Stimulated activated memory B cell treated with anti-CD40 and anti-IgM and Interleukin-4, amounts not matched to agents 10 μg/mL and 1 μg/mL and 100 μg/mL, for 72 hours (primary cell): Measurements from ENCODE around the gene LRRC17.

Experiments
- ATAC-seq: fragments of 150-1000 bp; cut with Tn5 transposase; 2 replicates; pipeline ENCODE4 v1.10.0; 2021
- H3K27ac Mint-ChIP-seq: one replicate; pipeline ENCODE4 v1.8.0; 2022; ENCODE audit warnings: mild to moderate bottlenecking, mixed read lengths
- H3K27me3 Mint-ChIP-seq: one replicate; pipeline ENCODE4 v1.8.0; 2022; ENCODE audit warnings: mixed read lengths
- H3K36me3 Mint-ChIP-seq: one replicate; pipeline ENCODE4 v1.8.0; 2022; ENCODE audit warnings: mixed read lengths
- H3K4me1 Mint-ChIP-seq: one replicate; pipeline ENCODE4 v1.8.0; 2022; ENCODE audit warnings: mixed read lengths
- H3K4me3 Mint-ChIP-seq: one replicate; pipeline ENCODE4 v1.8.0; 2022; ENCODE audit warnings: mild to moderate bottlenecking, moderate library complexity, mixed read lengths
- H3K9me3 Mint-ChIP-seq: one replicate; pipeline ENCODE4 v1.8.0; 2022; ENCODE audit warnings: mixed read lengths

The LRRC17 gene

GRCh38 chr7:102917436-102918353, 4.9 kb downstream of the LRRC17 start:
- Mint-ChIP-seq H3K27me3 (no peaks in the 10 kb centered on the region), H3K36me3 (peaks cover 1% of the 10 kb centered on the region), H3K4me1 (no peaks in the 10 kb centered on the region), H3K27ac (no peak overlapping the region), H3K4me3 (no peak overlapping the region), H3K9me3 (no peaks in the 10 kb centered on the region)
- no peak for ATAC-seq

DNA sequence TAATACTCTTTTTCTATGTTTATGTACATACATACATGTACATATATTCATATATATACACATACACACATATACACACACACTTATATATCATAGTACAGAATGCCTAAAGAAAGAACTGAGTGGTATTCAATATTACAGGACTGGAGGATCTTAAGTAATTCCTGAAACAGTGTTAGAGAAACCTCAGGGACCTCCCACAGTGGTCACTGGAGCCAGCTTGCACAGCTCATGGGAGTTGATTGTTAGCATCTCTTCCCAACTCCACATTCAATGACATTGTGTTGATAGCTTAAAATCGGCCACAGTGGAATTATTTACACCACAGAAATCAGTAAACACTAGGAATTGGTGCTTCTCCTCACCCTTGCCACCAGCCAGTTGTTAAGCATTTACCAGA, 6.0 kb downstream of the LRRC17 start:
- ATAC-seq, result no peak
- Mint-ChIP-seq H3K9me3 (no peaks in the 10 kb centered on the region), H3K27me3 (no peaks in the 10 kb centered on the region), H3K36me3 (no peaks in the 10 kb centered on the region), H3K4me1 (no peaks in the 10 kb centered on the region), H3K4me3 (no peak overlapping the region), H3K27ac (no peak overlapping the region)

GRCh38 chr7:102925976-102926782, 13.4 kb downstream of the LRRC17 start:
- H3K27me3 Mint-ChIP-seq, result no peaks in the 10 kb centered on the region
- ATAC-seq, result no peak
- H3K36me3 Mint-ChIP-seq, result no peaks in the 10 kb centered on the region
- no peaks in the 10 kb centered on the region for H3K4me1 Mint-ChIP-seq
- no peak overlapping the region for H3K27ac Mint-ChIP-seq
- no peaks in the 10 kb centered on the region for H3K9me3 Mint-ChIP-seq
- no peak overlapping the region for H3K4me3 Mint-ChIP-seq

DNA sequence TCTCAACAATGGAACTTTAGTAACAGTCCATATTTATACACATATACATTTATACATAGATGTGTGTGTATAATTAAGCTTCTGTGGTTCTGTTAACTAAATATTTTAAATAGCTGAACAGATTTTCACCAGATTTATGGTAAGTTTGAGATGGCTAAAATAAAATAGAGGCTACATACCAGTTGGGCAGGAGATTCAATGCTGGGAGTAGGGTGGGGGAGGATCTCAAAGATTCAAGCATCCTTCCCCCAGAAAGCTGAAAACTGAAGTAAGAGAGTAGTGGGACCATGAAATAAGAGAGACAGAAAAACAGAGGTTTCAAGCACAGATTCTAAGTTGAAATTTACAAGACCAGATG, 14.0 kb downstream of the LRRC17 start:
- ATAC-seq, result no peak
- H3K27me3 Mint-ChIP-seq, result no peaks in the 10 kb centered on the region
- H3K36me3 Mint-ChIP-seq, result no peaks in the 10 kb centered on the region
- H3K4me1 Mint-ChIP-seq, result no peaks in the 10 kb centered on the region
- H3K9me3 Mint-ChIP-seq, result no peaks in the 10 kb centered on the region
- H3K27ac Mint-ChIP-seq, result no peak overlapping the region
- H3K4me3 Mint-ChIP-seq, result no peak overlapping the region

- H3K4me3 Mint-ChIP-seq, result no peak overlapping the region
- H3K36me3 Mint-ChIP-seq, result no peaks in the 10 kb centered on the region
- peaks cover under 1% of the 10 kb centered on the region for H3K4me1 Mint-ChIP-seq
- no peak for ATAC-seq
- no peaks in the 10 kb centered on the region for H3K27me3 Mint-ChIP-seq
- no peak overlapping the region for H3K27ac Mint-ChIP-seq
- no peaks in the 10 kb centered on the region for H3K9me3 Mint-ChIP-seq
Measured at GRCh38 chr7:102927312-102927933, 14.6 kb downstream of the LRRC17 start.

DNA sequence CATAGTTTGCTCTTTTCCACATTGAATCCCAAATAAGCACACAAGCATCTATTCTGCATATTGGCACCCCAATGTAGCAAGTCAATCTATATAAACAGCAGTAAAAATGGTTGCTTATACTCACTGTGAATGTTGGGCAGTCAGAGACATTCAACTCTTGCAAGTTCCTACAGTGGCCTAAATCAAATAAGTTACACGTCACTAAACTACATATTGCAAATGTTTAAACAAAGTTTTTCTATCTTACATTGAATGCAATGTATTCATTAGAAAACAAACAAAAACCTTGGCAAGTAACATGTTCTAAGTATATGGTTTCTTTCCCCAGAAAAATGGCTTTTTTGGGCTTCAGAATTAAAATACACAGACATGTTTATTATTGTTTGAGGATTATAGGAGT, 19.0 kb downstream of the LRRC17 start:
- no peaks in the 10 kb centered on the region for H3K36me3 Mint-ChIP-seq
- no peaks in the 10 kb centered on the region for H3K27me3 Mint-ChIP-seq
- no peak for ATAC-seq
- peaks cover 7% of the 10 kb centered on the region for H3K4me1 Mint-ChIP-seq
- H3K4me3 Mint-ChIP-seq, result no peak overlapping the region
- no peak overlapping the region for H3K27ac Mint-ChIP-seq
- no peaks in the 10 kb centered on the region for H3K9me3 Mint-ChIP-seq

- ATAC-seq, result no peak
Measured at GRCh38 chr7:102933763-102934162, 21.0 kb downstream of the LRRC17 start.

GRCh38 chr7:102934239-102934638, 21.4 kb downstream of the LRRC17 start:
- Mint-ChIP-seq H3K4me3 (no peak overlapping the region), H3K9me3 (no peaks in the 10 kb centered on the region), H3K36me3 (no peaks in the 10 kb centered on the region), H3K27me3 (no peaks in the 10 kb centered on the region), H3K4me1 (peaks cover 7% of the 10 kb centered on the region), H3K27ac (no peak overlapping the region)
- ATAC-seq, result no peak

More at GRCh38 chr7:102933763-102934162, 21.0 kb downstream of the LRRC17 start:
- H3K4me1 Mint-ChIP-seq, result peaks cover 7% of the 10 kb centered on the region
- H3K27ac Mint-ChIP-seq, result no peak overlapping the region
- H3K36me3 Mint-ChIP-seq, result no peaks in the 10 kb centered on the region
- H3K9me3 Mint-ChIP-seq, result no peaks in the 10 kb centered on the region
- H3K4me3 Mint-ChIP-seq, result no peak overlapping the region
- no peaks in the 10 kb centered on the region for H3K27me3 Mint-ChIP-seq

- no peak for ATAC-seq
Measured at GRCh38 chr7:102934701-102935100, 21.9 kb downstream of the LRRC17 start.

GRCh38 chr7:102935450-102936115, 22.8 kb downstream of the LRRC17 start:
- no peak overlapping the region for H3K27ac Mint-ChIP-seq
- H3K9me3 Mint-ChIP-seq, result no peaks in the 10 kb centered on the region
- no peaks in the 10 kb centered on the region for H3K36me3 Mint-ChIP-seq
- peaks cover 7% of the 10 kb centered on the region for H3K4me1 Mint-ChIP-seq
- no peak overlapping the region for H3K4me3 Mint-ChIP-seq
- no peak for ATAC-seq
- H3K27me3 Mint-ChIP-seq, result no peaks in the 10 kb centered on the region

More at GRCh38 chr7:102934701-102935100, 21.9 kb downstream of the LRRC17 start:
- H3K4me1 Mint-ChIP-seq, result peaks cover 7% of the 10 kb centered on the region
- no peaks in the 10 kb centered on the region for H3K9me3 Mint-ChIP-seq
- no peaks in the 10 kb centered on the region for H3K27me3 Mint-ChIP-seq
- no peak overlapping the region for H3K4me3 Mint-ChIP-seq
- H3K36me3 Mint-ChIP-seq, result no peaks in the 10 kb centered on the region
- no peak overlapping the region for H3K27ac Mint-ChIP-seq

GRCh38 chr7:102938679-102939078, 25.9 kb downstream of the LRRC17 start:
- ATAC-seq, result no peak

GRCh38 chr7:102942181-102942866, 29.5 kb downstream of the LRRC17 start:
- H3K27me3 Mint-ChIP-seq, result no peaks in the 10 kb centered on the region
- H3K27ac Mint-ChIP-seq, result no peak overlapping the region
- ATAC-seq, result no peak
- no peak overlapping the region for H3K4me3 Mint-ChIP-seq
- H3K9me3 Mint-ChIP-seq, result no peaks in the 10 kb centered on the region
- H3K36me3 Mint-ChIP-seq, result no peaks in the 10 kb centered on the region
- no peaks in the 10 kb centered on the region for H3K4me1 Mint-ChIP-seq

More at GRCh38 chr7:102938679-102939078, 25.9 kb downstream of the LRRC17 start:
- H3K9me3 Mint-ChIP-seq, result no peaks in the 10 kb centered on the region
- H3K36me3 Mint-ChIP-seq, result no peaks in the 10 kb centered on the region
- H3K27ac Mint-ChIP-seq, result no peak overlapping the region
- H3K4me3 Mint-ChIP-seq, result no peak overlapping the region
- H3K27me3 Mint-ChIP-seq, result no peaks in the 10 kb centered on the region
- H3K4me1 Mint-ChIP-seq, result no peaks in the 10 kb centered on the region

- Mint-ChIP-seq H3K4me1 (no peaks in the 10 kb centered on the region), H3K9me3 (no peaks in the 10 kb centered on the region), H3K4me3 (no peak overlapping the region), H3K27me3 (no peaks in the 10 kb centered on the region), H3K27ac (no peak overlapping the region), H3K36me3 (no peaks in the 10 kb centered on the region)
- ATAC-seq, result no peak
Measured at GRCh38 chr7:102942868-102943267, 30.1 kb downstream of the LRRC17 start.

DNA sequence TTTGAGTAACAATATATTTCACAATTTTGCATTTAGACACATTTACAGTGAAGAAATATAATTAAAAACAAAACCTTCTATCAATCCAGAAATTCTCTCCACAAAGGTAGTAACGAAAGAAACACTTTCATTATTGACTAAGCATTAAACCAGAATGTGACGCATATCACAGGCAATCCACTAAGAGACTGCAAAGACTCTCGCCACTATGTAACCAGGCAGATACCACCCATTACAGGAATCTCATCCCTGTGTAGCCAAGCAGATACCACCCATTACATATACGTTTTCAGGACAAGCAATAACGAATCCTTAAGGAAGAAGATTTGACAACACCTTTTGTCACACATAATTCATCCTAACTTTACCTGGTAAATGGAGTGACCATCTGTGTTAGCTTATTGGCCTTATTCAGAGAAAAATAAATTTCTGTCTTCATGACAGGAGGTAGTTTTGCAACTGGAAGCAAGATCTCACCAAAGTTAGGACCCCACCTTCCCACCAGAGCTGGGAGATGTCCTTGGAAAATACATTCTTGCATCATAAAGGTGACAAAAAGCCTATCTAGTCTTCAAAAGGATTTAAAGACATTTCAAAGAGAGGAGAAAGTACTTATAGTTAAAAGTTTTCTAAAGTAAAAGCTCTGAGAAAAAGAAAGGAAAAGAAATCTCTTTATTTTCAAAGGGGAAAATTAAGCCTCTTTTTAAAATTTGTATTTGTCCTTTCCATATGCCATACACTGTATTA, 30.8 kb downstream of the LRRC17 start:
- no peaks in the 10 kb centered on the region for H3K36me3 Mint-ChIP-seq
- no peaks in the 10 kb centered on the region for H3K9me3 Mint-ChIP-seq
- H3K27ac Mint-ChIP-seq, result no peak overlapping the region
- H3K4me3 Mint-ChIP-seq, result no peak overlapping the region
- H3K27me3 Mint-ChIP-seq, result no peaks in the 10 kb centered on the region
- H3K4me1 Mint-ChIP-seq, result no peaks in the 10 kb centered on the region
- no peak for ATAC-seq
